Uterus (tissue), 4 donors: ENCODE results near the gene KCNG2. TPM values are rescaled to one million over a fixed set of nuclear protein-coding genes. Genes with fewer than 3 reads are reported as not detected.

ENCODE experiments used
- DNase-seq, 2 donors: peaks; one replicate each; pipeline ENCODE4 v3.0.0-alpha.2; 2019 to 2020
- H3K27ac ChIP-seq, 2 donors: fragments of 200-600 bp; sonication (generic); 1 replicate in 1 of 2; 2 replicates in 1 of 2; pipeline ENCODE4 v1.5.1; 2016 to 2018
- H3K27me3 ChIP-seq, 2 donors: fragments of 200-600 bp; sonication (generic); one replicate each; pipeline ENCODE4 v1.5.1; 2018 to 2019; ENCODE audit warnings: control low read depth in 1 of 2
- H3K36me3 ChIP-seq, 2 donors: fragments of 200-600 bp; sonication (generic); one replicate each; pipeline ENCODE4 v1.5.1; 2019; ENCODE audit warnings: control low read depth in 1 of 2
- H3K4me1 ChIP-seq, 2 donors: fragments of 200-600 bp; sonication (generic); one replicate each; pipeline ENCODE4 v1.5.1; 2018 to 2019; ENCODE audit warnings: control low read depth in 1 of 2
- H3K4me3 ChIP-seq, 2 donors: fragments of 200-600 bp; sonication (generic); 1 replicate in 1 of 2; 2 replicates in 1 of 2; pipeline ENCODE4 v1.5.1; 2018 to 2019; ENCODE audit warnings: mild to moderate bottlenecking in 1 of 2
- H3K9me3 ChIP-seq, 2 donors: fragments of 200-600 bp; sonication (generic); one replicate each; pipeline ENCODE4 v1.5.1; 2019; ENCODE audit warnings: control low read depth in 1 of 2
- CTCF ChIP-seq, 4 experiments: fragments of 200-600 bp in 2 of 4; fragments of 450-650 bp in 2 of 4; sonication (generic) in 2 of 4; IDR thresholded peaks; one replicate each; pipeline ENCODE4 v1.5.1; 2016 to 2019; ENCODE audit warnings: antibody characterized with exemption in 4 of 4, mild to moderate bottlenecking in 2 of 4, moderate library complexity in 1 of 4
- POLR2A ChIP-seq, 2 donors: fragments of 450-650 bp; IDR thresholded peaks; one replicate each; pipeline ENCODE4 v1.6.1; 2016; ENCODE audit warnings: antibody characterized with exemption in 2 of 2, mild to moderate bottlenecking in 1 of 2, moderate library complexity in 1 of 2
- intact Hi-C: fragments of 100-400 bp; cut with DNase I; formaldehyde crosslinking; loops from one replicate; pipeline ENCODE4 v1.15.1; 2023; ENCODE audit warnings: low total_unique reads
- total RNA-seq, 4 donors: library from RNA; depleted of rRNA in 3 of 4; stranded (reverse); fragments of >200 nt in 3 of 4; gene quantifications; one replicate each; pipeline versions ENCODE4 v1.1.0 to v1.2.4, GENCODE V29; 2014 to 2023
- donor health status: DM: yes; HTN: yes; CAD: no.

KCNG2 gene
- total RNA-seq, 4 donors from 2014 or later: 0.59 TPM; not detected in 3

- peak in 1 of 2 donors; percentile 6 for DNase-seq
- no peak for TF ChIP-seq CTCF (IDR thresholded peaks at IDR 0.05)
- no peak for TF ChIP-seq POLR2A (IDR thresholded peaks at IDR 0.05)
- no peaks in the 10 kb centered on the region for H3K4me1 ChIP-seq
- intact Hi-C loops: no loop called here
- H3K9me3 ChIP-seq: no peaks in the 10 kb centered on the region
- no peaks in the 10 kb centered on the region for H3K27me3 ChIP-seq
- H3K4me3 ChIP-seq: no peak overlapping the region
- no peak overlapping the region for H3K27ac ChIP-seq
- H3K36me3 ChIP-seq: no peaks in the 10 kb centered on the region
Observed at GRCh38 chr18:79753391-79753851, 44.3 kb upstream of the KCNG2 start.

GRCh38 chr18:79754022-79754761, 43.5 kb upstream of the KCNG2 start:
- Histone ChIP-seq H3K9me3 (no peaks in the 10 kb centered on the region), H3K4me3 (no peak overlapping the region), H3K27me3 (no peaks in the 10 kb centered on the region), H3K4me1 (no peaks in the 10 kb centered on the region), H3K27ac (no peak overlapping the region), H3K36me3 (no peaks in the 10 kb centered on the region)
- DNase-seq: peak in 1 of 2 donors; percentile 7
- intact Hi-C loops: no loop called here
- TF ChIP-seq CTCF (IDR thresholded peaks at IDR 0.05) (no peak), POLR2A (IDR thresholded peaks at IDR 0.05) (no peak)

- Histone ChIP-seq H3K4me3 (no peak overlapping the region), H3K27me3 (no peaks in the 10 kb centered on the region), H3K27ac (no peak overlapping the region), H3K4me1 (no peaks in the 10 kb centered on the region), H3K9me3 (peaks cover 0 to 3% of the 10 kb centered on the region in 2 donors), H3K36me3 (no peaks in the 10 kb centered on the region)
- intact Hi-C loops: no loop called here
- DNase-seq: no peak
- no peak for TF ChIP-seq POLR2A (IDR thresholded peaks at IDR 0.05)
- TF ChIP-seq CTCF (IDR thresholded peaks at IDR 0.05): no peak
Observed at GRCh38 chr18:79754831-79755351, 42.8 kb upstream of the KCNG2 start.

- DNase-seq: peak in 1 of 2 donors; percentile 7
- intact Hi-C loops: no loop called here
- TF ChIP-seq POLR2A (IDR thresholded peaks at IDR 0.05) (no peak), CTCF (IDR thresholded peaks at IDR 0.05) (no peak)
- H3K4me3 ChIP-seq: no peak overlapping the region
- H3K36me3 ChIP-seq: no peaks in the 10 kb centered on the region
- H3K9me3 ChIP-seq: peaks cover 0 to 10% of the 10 kb centered on the region in 2 donors
- H3K27ac ChIP-seq: no peak overlapping the region
- no peaks in the 10 kb centered on the region for H3K4me1 ChIP-seq
- no peaks in the 10 kb centered on the region for H3K27me3 ChIP-seq
Observed at GRCh38 chr18:79755496-79756142, 42.1 kb upstream of the KCNG2 start.

GRCh38 chr18:79756143-79756500, 41.6 kb upstream of the KCNG2 start:
- intact Hi-C loops: no loop called here
- no peak for DNase-seq
- no peak for TF ChIP-seq POLR2A (IDR thresholded peaks at IDR 0.05)
- no peak for TF ChIP-seq CTCF (IDR thresholded peaks at IDR 0.05)

More at GRCh38 chr18:79756143-79756500, 41.6 kb upstream of the KCNG2 start:
- H3K4me1 ChIP-seq: no peaks in the 10 kb centered on the region
- H3K9me3 ChIP-seq: peaks cover 0 to 10% of the 10 kb centered on the region in 2 donors
- H3K36me3 ChIP-seq: no peaks in the 10 kb centered on the region
- no peak overlapping the region for H3K27ac ChIP-seq
- no peak overlapping the region for H3K4me3 ChIP-seq
- H3K27me3 ChIP-seq: no peaks in the 10 kb centered on the region
